GM23338 (cell line): Measurements from ENCODE around the gene SRP14. TPM values are rescaled to one million over a fixed set of nuclear protein-coding genes. Genes with fewer than 3 reads are reported as not detected.

Experiments
- ATAC-seq: fragments of 200-7000 bp; cut with Tn5 transposase; 3 replicates; pipeline ENCODE4 v1.9.1; 2020
- DNase-seq: peaks from one replicate; pipeline ENCODE4 v3.0.0-alpha.2; 2015; ENCODE audit warnings: low spot score
- H2AFZ ChIP-seq: fragments of 200-600 bp; sonication (generic); 2 replicates; pipeline ENCODE4 v1.8.0; 2016; ENCODE audit warnings: antibody characterized with exemption, mild to moderate bottlenecking, moderate library complexity
- H3F3A ChIP-seq: fragments of 200-600 bp; sonication (generic); replicated peaks from 2 replicates; pipeline ENCODE4 v1.8.0; 2017; ENCODE audit warnings: antibody characterized with exemption, mixed run types, low read depth
- H3K27ac ChIP-seq: fragments of 200-600 bp; sonication (generic); 2 replicates; pipeline ENCODE4 v1.6.1; 2016; ENCODE audit warnings: low read depth
- H3K27me3 ChIP-seq: fragments of 200-600 bp; sonication (generic); 2 replicates; pipeline ENCODE4 v1.8.0; 2016; ENCODE audit warnings: mild to moderate bottlenecking, mixed run types, moderate library complexity; ENCODE audit not compliant: insufficient read depth
- H3K36me3 ChIP-seq: fragments of 200-600 bp; sonication (generic); 2 replicates; pipeline ENCODE4 v1.8.0; 2016; ENCODE audit warnings: mild to moderate bottlenecking; ENCODE audit not compliant: insufficient read depth
- H3K4me1 ChIP-seq: fragments of 200-600 bp; sonication (generic); 2 replicates; pipeline ENCODE4 v1.8.0; 2016; ENCODE audit warnings: mild to moderate bottlenecking, moderate library complexity; ENCODE audit not compliant: insufficient read depth
- H3K4me2 ChIP-seq: fragments of 200-600 bp; sonication (generic); 2 replicates; pipeline ENCODE4 v1.7.1; 2017; ENCODE audit warnings: mixed run types
- H3K4me3 ChIP-seq: fragments of 200-600 bp; sonication (generic); 2 replicates; pipeline ENCODE4 v1.6.1; 2016; ENCODE audit warnings: mixed run types
- H3K79me2 ChIP-seq: fragments of 200-600 bp; sonication (generic); replicated peaks from 2 replicates; pipeline ENCODE4 v1.8.0; 2017; ENCODE audit warnings: mild to moderate bottlenecking; ENCODE audit not compliant: insufficient read depth
- H3K9me2 ChIP-seq: fragments of 200-600 bp; sonication (generic); 2 replicates; pipeline ENCODE4 v1.8.0; 2017; ENCODE audit not compliant: insufficient read depth
- H4K20me1 ChIP-seq: fragments of 200-600 bp; sonication (generic); replicated peaks from 2 replicates; pipeline ENCODE4 v1.8.0; 2017; ENCODE audit warnings: mild to moderate bottlenecking; ENCODE audit not compliant: insufficient read depth
- H3K27ac Mint-ChIP-seq: 2 replicates; pipeline ENCODE4 v1.8.0; 2020; ENCODE audit warnings: inconsistent platforms, mild to moderate bottlenecking, moderate library complexity, mixed read lengths
- H3K27me3 Mint-ChIP-seq: 3 replicates; pipeline ENCODE4 v1.8.0; 2022; ENCODE audit warnings: low read depth, mild to moderate bottlenecking, moderate library complexity, mixed read lengths, inconsistent platforms; ENCODE audit not compliant: insufficient read depth, poor library complexity
- H3K36me3 Mint-ChIP-seq: 3 replicates; pipeline ENCODE4 v1.8.0; 2021; ENCODE audit warnings: low read depth, mild to moderate bottlenecking, inconsistent platforms, moderate library complexity, mixed read lengths
- H3K4me1 Mint-ChIP-seq: 3 replicates; pipeline ENCODE4 v1.8.0; 2020; ENCODE audit warnings: mild to moderate bottlenecking, inconsistent platforms, mixed read lengths
- H3K4me3 Mint-ChIP-seq: 3 replicates; pipeline ENCODE4 v1.8.0; 2021; ENCODE audit warnings: moderate library complexity, mild to moderate bottlenecking, inconsistent platforms, mixed read lengths
- H3K9me3 Mint-ChIP-seq: 3 replicates; pipeline ENCODE4 v1.8.0; 2020; ENCODE audit warnings: moderate library complexity, mild to moderate bottlenecking, inconsistent platforms, mixed read lengths
- CREB1 ChIP-seq: fragments of 250-450 bp; sonication (Bioruptor Pico); IDR thresholded peaks from 2 replicates; pipeline ENCODE4 v1.5.0; 2020; ENCODE audit warnings: low read depth, mild to moderate bottlenecking, moderate library complexity
- CTCF ChIP-seq, 2 experiments: fragments of 200-600 bp in 1 of 2; sonication (generic) in 1 of 2; conservative IDR thresholded peaks; 2 replicates each; pipeline versions ENCODE4 v1.5.1 to v1.6.1; 2016 to 2017; ENCODE audit warnings: antibody characterized with exemption in 2 of 2, low read depth in 2 of 2, mild to moderate bottlenecking in 2 of 2, moderate library complexity in 1 of 2
- ETS1 ChIP-seq: IDR thresholded peaks from 2 replicates; pipeline ENCODE4 v1.6.1; 2016; ENCODE audit warnings: antibody characterized with exemption
- EZH2 ChIP-seq: fragments of 200-600 bp; sonication (generic); IDR thresholded peaks from one replicate; pipeline ENCODE4 v1.8.0; 2017; ENCODE audit warnings: antibody characterized with exemption, mild to moderate bottlenecking, low read depth; ENCODE audit not compliant: unreplicated experiment
- EZH2phosphoT487 ChIP-seq: fragments of 200-600 bp; sonication (generic); IDR thresholded peaks from one replicate; pipeline ENCODE4 v1.8.1; 2018; ENCODE audit warnings: antibody characterized with exemption; ENCODE audit not compliant: unreplicated experiment
- JUNB ChIP-seq: IDR thresholded peaks from one replicate; pipeline ENCODE4 v1.6.1; 2016; ENCODE audit warnings: antibody characterized with exemption; ENCODE audit not compliant: unreplicated experiment
- NANOG ChIP-seq: IDR thresholded peaks from 2 replicates; pipeline ENCODE4 v1.6.1; 2016; ENCODE audit warnings: antibody characterized with exemption, borderline replicate concordance
- POLR2AphosphoS5 ChIP-seq: IDR thresholded peaks from 2 replicates; pipeline ENCODE4 v1.6.1; 2016; ENCODE audit warnings: antibody characterized with exemption, low read depth
- REST ChIP-seq: IDR thresholded peaks from one replicate; pipeline ENCODE4 v1.6.1; 2018; ENCODE audit warnings: antibody characterized with exemption; ENCODE audit not compliant: unreplicated experiment
- STAT1 ChIP-seq: IDR thresholded peaks from one replicate; pipeline ENCODE4 v1.6.1; 2016; ENCODE audit warnings: antibody characterized with exemption; ENCODE audit not compliant: unreplicated experiment
- ZNF114 ChIP-seq: fragments of 250-450 bp; sonication (Bioruptor Pico); IDR thresholded peaks from 2 replicates; pipeline ENCODE4 v1.5.0; 2020; ENCODE audit warnings: mild to moderate bottlenecking, moderate library complexity
- polyA plus RNA-seq: library from polyadenylated mRNA; unstranded; fragments of >200 nt; fragmentation: Nextera tagmentation; extraction: Ambion mirVana; gene quantifications from 2 replicates; pipeline ENCODE4 v1.2.1, GENCODE V29; 2016
- total RNA-seq: library from RNA; depleted of rRNA; stranded (reverse); fragments of >200 nt; shearing (Covaris generic); gene quantifications from 2 replicates; pipeline ENCODE4 v1.2.3, GENCODE V29; 2014

The SRP14 gene
- total and polyA plus RNA-seq, 2 experiments from 2014 or later: 249 to 1,412 TPM

GRCh38 chr15:40003116-40003916 lies 35.7 kb downstream of the SRP14 start (continued):
- TF ChIP-seq JUNB (no peak), CREB1 (CRISPR knock-in tag) (no peak), CTCF (conservative IDR thresholded peaks at IDR 0.05; ENCODE audit: low read depth in 2 of 2) (no peak)

- Histone ChIP-seq H3K9me2 (no peaks in the 10 kb centered on the region), H3K4me3 (no peak overlapping the region), H4K20me1 (no peaks in the 10 kb centered on the region), H3K27me3 (no peaks in the 10 kb centered on the region), H3K4me2 (no peak overlapping the region), H3K4me1 (0 out of 2 replicates have a peak, but pooled peaks cover 4% of the 10 kb centered on the region), H3K36me3 (peaks cover 61% of the 10 kb centered on the region), H3F3A (no peaks in the 10 kb centered on the region), H2AFZ (no peak overlapping the region), H3K79me2 (no peaks in the 10 kb centered on the region), H3K27ac (peak overlapping the region; percentile 12; the same call in 1 of the 2 replicates)
- H3K27ac Mint-ChIP-seq: no peak overlapping the region; the same call in 1 of the 2 replicates
- DNase-seq (peak; percentile 32), ATAC-seq (no peak; the same call in 2 of the 3 replicates)
- H3K4me3 Mint-ChIP-seq: no peak overlapping the region
- H3K4me1 Mint-ChIP-seq: peaks cover 5% of the 10 kb centered on the region; the same call in 2 of the 3 replicates
- H3K36me3 Mint-ChIP-seq: peaks cover 74% of the 10 kb centered on the region
- H3K9me3 Mint-ChIP-seq: no peaks in the 10 kb centered on the region
- TF ChIP-seq REST (no peak), JUNB (no peak), EZH2phosphoT487 (no peak), POLR2AphosphoS5 (no peak), STAT1 (no peak), ZNF114 (CRISPR knock-in tag) (no peak), CTCF (conservative IDR thresholded peaks at IDR 0.05; ENCODE audit: low read depth in 2 of 2) (no peak), NANOG (no peak), CREB1 (CRISPR knock-in tag) (no peak), EZH2 (no peak), ETS1 (no peak)
- H3K27me3 Mint-ChIP-seq: no peaks in the 10 kb centered on the region
Observed at GRCh38 chr15:40002295-40002694, 36.7 kb downstream of the SRP14 start.
